Esophagus mucosa (tissue), 1 donor: ENCODE results near the gene FBXO8. TPM values are rescaled to one million over a fixed set of nuclear protein-coding genes. Genes with fewer than 3 reads are reported as not detected.
"Not testable (repeated sequence)": the region's sequence is repeated elsewhere in the genome, so short reads cannot be mapped to it uniquely, and the experiment has no call there.

ENCODE experiments used
- ATAC-seq: fragments of 200-7000 bp; cut with Tn5 transposase; one replicate; pipeline ENCODE4 v1.9.1; 2020
- total RNA-seq: library from RNA; stranded (reverse); gene quantifications from one replicate; pipeline ENCODE4 v1.2.4, GENCODE V29; 2023
- donor health status: DM: yes; HTN: yes; CAD: no.

Gene FBXO8
- total RNA-seq, 1 donor from 2014 or later: 21.9 TPM

DNA sequence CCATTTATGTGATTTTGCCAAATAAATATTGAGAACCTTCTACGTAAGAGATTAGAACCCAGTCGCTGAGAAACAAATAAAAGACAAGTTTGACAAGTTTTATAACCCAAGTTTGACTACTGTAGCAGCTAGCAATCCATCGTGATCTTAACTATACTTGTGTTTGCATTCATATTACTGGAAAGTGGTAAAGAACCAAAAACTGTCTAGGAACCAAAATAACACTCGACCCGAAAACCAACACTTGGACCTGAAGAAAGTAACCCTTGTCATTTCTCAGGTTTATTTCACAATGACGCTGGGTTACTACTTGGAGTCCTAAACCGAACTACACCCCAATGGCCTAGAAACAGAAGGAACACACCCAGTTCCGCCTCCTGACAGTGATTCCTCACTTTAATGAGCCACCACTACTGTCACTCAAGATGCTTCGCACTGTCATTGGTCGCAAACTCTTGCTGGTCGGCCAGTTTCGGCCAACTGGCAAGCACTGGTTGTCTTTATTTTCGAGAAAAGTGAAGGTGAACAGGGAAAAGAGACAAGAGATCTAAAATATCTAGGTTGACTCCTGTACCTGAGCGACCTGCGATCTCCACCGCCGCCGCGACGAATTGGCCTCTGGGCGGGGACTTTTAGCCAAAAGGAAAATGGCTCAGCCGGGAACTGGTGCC, 496 bp downstream of the FBXO8 start:
- ATAC-seq: peak; percentile 99

DNA sequence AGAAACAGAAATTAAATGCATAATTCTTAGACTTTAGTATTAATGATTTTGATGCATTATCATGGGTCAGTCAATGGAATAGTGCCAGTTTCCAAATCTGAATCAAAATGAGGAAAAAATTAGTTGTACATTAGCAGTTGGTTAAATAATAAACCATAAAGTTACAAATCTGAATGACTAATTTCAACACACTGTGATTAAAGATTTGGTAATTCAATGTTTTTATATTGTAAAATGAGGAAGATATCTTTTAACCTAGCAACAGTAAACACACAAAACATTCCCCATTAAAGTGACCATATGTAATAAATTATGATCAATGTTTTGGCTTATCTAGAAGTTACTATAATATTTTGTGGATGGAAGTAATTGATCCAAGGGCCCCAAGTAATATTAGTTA, 1.6 kb downstream of the FBXO8 start:
- ATAC-seq: no peak

DNA sequence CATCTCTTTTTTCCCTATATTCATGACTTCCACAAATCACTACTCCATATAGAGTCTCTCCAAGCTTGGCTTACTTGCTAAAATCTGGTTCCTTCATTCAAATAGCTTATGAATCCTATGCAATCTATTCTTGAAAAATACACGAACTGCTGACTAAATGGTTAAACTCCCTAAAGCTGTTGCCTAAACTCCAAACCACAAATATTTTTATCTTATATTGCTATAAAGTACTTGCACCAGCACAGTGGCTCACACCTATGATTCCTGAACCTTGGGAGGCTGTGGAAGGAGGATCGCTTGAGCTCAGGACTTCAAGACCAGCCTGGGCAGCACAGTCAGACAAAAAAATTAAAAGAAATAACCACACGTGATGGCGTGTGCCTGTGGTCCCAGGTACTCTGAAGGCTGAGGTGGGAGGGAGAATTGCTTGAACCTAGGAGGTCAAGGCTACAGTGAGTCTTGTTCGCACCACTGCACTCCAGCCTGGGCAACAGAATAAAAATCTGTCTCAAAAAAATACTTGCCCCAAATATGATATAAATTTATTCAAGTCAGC, 2.2 kb downstream of the FBXO8 start:
- no peak for ATAC-seq

DNA sequence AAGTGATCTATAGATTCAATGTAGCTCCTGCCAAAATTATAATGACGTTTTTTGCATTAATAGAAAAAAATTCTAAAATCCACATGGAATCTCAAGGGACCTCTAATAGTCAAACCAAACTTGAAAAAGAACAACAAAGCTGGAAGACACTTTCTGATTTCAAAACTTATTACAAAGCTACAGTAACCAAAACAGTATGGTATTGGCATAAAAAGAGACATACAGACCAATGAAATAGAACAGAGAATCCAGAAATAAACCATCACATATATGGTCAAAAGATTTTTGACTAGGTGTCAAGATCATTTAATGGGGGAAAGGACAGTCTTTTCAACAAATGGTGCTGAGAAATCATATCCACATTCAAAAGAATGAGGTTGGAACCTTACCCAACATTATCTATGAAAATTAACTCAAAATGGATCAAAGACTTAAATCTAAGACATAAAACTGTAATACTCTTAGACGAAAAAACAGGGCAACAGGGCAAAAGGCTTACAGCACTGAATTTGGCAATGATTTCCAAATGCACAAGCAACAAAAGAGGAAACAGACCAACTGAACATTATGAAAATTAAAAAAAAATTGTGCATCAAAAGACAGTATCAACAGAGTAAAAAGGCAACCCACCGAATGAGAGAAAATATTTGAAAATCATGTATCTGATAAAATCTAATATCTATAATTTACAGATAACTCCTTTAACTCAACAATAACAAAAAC, 3.9 kb downstream of the FBXO8 start:
- ATAC-seq: no peak

DNA sequence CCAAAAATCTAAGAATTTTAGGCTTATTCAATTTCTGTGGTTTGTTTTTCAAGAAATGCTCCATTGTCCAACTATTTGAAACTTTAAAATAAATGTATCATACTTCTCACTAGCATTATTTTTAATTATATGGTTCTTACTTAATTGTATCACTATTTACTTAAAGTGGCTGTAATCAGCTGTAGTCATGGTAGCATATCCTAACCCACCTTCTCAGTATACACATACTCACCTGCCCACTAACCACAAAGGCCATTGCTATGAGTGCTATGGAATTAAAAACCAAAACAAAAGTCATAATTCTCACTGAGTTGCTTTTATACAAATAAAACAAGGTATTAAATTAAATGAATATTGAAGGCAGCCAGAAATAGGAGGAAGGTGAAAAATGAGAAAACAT, 5.0 kb downstream of the FBXO8 start:
- no peak for ATAC-seq

DNA sequence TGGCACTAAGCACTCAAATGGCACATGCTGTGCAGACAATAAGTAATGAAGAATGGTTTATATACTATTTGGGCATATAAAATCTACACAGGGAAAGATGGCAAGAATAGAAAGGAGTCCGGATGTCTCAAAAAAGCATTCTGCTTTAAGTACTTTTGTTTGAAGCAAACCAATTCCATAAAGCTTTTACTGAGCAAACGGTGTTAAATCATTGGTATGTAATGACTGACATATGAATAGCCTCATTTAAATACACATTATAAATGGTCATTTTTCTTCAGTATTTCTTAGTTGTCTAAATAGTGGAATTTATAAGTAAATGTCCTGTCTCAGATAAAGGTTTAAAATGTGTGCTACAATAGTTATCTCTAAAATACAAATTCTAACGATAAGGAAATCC, 6.0 kb downstream of the FBXO8 start:
- no peak for ATAC-seq

DNA sequence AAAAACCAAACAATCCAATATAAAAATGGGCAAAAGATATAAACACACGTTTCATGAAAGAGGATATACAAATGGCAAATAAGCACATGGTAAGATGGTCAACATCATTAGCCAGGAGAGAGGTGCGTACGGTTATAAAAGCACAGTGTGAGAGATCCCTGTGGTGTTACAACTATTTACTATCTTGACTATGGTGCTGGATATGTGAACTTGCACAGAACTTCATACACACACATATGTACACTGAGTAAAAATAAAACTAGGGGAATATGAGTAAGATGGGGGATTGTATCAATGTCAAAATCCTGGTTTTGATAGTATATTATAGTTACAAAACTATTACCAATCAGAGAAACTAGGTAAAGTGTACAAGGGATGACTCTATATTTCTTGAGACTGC, 8.4 kb downstream of the FBXO8 start:
- no peak for ATAC-seq

DNA sequence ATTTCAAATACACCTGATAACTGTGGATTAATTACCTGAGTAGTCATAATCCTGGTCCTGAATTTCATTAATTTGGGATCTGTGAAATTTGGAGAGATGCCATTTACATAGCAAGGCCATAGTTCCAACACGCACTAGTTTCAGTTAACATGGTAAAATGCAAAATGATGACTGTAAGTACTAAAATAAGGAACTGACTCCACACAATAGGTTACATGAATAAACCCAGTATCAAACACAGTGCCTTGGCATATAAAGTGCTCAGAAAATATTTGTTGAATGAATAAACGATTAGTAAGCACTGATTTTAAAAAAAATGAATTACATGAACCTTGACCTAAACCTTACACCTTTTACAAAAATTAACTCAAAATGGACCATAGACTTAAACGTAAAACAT, 9.0 kb downstream of the FBXO8 start:
- no peak for ATAC-seq

DNA sequence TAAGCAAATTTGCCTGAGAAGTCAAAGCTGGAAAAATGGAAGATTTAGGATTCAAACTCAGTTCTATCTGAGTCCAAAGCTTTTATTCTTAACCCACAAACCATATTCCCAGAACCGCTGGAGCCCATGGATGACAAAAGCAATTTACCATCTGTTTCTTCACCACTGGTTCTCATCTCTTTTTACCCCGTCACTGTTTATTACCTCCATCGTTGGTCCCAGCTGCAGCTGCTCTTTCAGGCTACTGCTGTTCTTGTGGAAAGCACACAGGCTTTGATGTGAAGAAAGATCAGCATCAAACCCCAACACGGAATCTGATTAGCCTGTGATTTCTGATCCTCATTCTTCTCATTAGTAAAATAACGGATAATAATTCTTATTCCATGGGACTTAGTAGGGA, 9.5 kb downstream of the FBXO8 start:
- no peak for ATAC-seq

DNA sequence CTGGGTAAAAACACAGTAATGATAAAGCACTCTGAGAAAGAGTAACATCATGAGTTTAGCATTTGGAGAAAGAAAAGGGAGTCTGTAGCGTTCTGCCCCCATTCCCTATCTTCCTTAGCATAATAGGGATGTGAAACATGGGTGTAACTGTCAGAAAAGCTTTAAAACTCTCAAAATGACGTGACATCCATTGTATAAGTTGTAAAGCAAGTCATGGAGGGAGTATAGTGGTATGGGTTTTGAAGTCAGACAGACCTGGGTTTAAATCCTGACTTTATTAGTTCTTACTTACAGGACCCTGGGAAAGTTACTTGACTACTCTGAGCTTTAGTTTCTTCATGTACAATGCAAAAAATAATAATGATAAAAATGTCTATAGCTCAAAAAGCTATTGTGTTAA, 17.1 kb downstream of the FBXO8 start:
- no peak for ATAC-seq

DNA sequence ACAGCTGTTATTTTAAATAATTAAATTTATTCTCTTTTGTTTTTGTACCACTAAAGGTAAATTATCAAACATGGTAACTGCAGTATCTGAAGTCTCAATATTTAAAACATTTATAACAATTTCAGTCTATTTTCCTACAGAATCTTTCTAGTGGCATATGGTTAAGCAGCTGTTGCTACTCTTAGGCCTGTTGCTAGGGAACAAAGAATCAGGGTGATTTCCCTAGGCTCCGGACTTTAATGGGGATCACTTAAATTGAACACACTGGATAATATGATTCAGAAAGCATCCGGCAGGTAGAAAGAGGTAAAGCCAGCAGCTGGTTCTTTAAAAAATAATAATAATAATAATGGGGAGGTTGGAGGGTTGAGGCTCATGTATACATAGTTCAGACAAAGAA, 17.6 kb downstream of the FBXO8 start:
- ATAC-seq: no peak

DNA sequence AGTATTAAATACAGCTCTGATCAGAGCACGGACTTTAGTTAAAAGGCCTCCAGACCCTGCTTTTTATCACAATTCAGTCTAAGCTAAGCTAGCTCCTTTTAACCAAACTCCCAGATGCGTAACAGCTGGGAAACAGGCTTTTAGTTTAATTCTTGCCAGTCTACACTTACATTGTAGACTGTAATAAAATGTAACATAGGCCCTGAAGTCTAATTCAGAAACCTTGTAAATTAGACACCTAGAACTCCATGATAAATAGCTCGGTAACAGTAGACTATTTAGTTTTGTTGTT, 20.1 kb downstream of the FBXO8 start:
- no peak for ATAC-seq

DNA sequence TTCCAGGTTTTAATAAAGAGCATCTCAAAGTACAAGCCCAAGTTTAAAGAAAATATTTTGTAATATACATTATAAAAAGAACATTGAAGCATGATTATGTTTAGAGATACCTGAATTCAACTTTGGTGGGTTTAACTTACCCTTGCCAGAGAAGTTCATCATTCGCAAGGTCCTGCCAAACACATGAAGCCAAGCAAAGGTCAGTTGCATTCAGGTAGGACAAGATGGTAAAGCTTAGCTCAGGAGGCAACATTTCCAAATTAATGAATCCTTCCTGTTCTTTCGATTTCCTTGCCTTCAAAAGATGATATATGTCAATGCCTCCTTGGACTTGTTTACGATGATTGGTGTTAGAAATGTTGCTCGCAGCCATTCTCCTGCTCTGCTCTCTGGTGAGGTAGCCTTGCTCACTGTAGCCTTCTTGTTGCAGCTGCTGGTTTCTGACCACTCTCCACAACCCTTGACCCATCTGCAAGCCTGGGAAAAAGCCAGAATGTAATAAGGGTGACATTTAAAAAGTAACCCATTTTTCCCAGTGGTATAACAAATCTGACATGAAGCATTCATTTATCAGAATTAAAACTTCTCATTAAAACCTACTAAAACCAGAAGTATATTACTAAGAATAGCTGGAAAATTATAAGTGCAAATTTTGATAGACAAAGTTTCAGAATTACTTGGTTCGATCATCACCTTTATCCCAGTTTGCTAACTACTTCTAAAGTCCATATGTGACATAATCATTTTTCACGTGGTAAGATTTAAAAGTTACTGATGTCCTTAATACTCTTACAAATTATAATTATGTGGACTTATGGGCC, 20.6 kb downstream of the FBXO8 start:
- no peak for ATAC-seq

DNA sequence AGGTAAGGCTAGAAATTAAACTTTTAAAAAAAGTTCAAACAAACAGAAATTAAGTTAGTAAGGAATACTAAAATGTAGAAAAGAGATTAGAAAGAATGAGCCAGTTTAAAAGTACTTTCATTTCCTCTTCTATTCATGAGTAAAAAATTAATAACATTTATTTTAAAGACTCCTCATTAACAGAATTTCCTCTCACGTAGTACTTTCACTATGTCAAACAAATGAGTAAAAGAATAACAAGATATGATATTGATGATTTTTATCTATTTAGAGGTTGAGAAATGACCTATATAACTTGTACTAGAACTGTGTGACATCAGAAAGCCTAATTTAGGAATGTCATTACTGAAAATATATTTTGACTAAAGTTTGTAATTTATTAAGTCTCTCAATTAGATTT, 22.0 kb downstream of the FBXO8 start:
- ATAC-seq: not testable (repeated sequence)

DNA sequence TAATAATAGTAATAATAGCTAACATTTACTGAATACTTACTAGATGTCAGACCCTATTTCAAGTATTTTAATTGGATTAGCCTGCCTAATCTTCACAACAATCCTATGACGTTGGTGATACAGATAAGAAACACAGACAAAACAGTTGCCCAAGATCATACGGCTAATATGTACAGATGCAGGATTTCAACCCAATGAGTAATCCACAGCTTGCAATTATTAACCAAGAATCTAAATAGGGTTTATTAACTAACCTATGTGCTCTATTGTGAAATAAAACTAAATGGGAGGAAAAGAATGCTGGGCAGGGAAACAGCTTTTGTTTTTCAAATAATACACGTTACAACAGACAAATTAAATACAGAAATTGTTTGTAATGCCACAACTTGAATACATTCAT, 23.4 kb downstream of the FBXO8 start:
- ATAC-seq: no peak

DNA sequence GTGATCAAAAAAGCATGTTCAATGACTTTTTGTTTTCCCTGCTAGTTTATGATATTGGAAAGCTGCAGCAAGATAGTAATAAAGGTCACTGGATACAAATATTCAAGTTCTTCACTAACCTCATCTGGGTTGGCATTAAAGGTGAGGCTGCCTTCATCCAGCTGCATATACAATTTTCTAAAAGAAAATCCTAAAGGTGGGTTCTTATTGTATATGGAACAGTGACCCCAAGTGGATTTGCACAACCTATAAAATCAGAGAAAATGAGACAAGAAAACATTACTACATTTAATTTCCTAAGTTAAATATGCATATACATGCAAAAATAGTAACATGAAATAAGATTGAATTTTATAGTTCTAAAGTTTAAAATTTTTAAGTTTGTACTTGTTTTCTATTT, 23.9 kb downstream of the FBXO8 start:
- no peak for ATAC-seq

DNA sequence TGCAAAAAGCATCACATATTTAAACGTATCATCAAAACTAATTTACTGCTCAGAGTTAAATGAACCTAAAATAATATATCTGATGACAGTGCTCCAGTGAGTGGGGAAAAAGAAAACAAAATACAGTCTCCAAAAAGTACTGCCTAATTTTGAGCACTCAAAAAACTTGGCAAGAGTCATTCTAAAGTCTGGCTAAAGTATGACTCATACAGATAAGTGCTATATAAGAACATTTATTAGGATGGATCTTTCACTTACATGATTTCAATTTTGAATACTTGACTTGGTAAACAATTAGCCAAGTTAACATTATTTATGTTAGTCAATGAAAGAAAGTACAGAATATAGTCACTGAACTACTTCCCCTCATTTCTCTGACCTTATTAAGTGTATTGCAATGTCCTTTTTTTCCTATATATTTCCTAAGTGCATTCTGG, 27.2 kb downstream of the FBXO8 start:
- no peak for ATAC-seq

DNA sequence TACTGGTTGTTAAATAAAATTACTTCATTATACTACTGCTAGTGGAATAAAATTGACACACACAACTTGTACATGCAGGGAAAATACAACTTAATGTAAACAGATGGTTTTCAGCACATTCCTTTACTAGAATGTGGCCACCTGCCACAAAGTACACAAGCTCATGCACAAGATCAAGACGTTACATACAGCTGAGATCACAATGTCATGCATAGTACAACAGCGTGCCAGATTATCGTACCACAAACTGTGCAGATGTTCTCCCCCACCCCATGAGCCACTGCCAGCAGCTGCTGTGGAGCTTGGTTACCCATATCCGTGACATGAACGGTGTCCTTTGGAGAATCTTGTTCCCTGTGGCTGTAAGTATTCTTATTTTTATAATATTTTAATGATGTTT, 27.7 kb downstream of the FBXO8 start:
- no peak for ATAC-seq

DNA sequence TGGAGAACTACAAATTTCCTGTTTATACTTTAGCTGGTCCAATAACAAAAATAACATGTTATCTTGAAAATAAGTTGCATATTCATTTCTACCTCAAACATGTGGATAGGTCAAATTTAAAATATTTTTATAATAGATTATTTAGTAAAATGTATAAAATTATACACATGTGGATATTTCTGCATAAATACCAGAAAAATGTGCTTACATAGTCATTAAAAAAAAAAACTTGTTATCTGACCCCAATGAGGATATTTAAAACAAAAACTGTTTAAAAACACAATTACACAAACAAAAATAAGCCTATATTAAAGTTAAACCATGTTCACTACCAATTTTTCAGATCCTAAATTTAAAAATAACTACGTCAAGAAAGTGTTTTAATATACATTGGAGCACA, 28.1 kb downstream of the FBXO8 start:
- no peak for ATAC-seq

DNA sequence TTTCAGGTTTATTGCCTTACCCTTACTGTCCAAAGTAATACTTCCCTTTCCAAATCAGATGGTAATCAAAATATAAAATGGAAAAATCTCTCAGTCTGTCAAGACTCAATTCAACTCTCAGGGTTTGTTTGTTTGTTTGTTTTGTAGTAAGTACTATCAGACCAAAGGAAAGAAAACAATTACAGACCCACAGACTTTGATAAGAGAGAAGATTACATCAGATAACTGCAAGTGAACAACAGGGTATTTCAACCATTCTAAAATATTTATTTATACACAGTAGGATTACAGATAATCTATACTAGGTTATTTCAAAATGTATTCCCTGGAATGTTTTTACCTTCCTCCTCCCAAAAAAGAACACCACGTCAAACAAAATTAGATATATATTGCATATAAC, 28.9 kb downstream of the FBXO8 start:
- ATAC-seq: no peak

DNA sequence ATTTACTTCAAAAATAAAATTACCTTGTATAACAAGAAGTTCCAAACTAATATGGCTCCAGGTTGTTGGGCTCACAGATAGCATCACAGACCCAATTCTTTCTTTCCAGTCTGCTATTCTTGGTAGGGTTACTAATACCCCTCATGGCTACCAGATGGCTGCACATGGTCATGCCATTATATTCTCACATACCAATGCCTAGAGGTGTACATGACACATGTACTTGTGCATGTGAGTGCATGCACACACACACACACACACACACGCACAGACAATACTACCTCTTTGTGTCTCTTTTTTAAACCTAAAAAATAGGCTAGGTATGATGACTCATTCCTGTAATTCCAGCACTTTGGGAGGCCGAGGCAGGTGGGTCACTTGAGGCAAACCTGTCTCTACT, 31.1 kb downstream of the FBXO8 start:
- ATAC-seq: no peak

DNA sequence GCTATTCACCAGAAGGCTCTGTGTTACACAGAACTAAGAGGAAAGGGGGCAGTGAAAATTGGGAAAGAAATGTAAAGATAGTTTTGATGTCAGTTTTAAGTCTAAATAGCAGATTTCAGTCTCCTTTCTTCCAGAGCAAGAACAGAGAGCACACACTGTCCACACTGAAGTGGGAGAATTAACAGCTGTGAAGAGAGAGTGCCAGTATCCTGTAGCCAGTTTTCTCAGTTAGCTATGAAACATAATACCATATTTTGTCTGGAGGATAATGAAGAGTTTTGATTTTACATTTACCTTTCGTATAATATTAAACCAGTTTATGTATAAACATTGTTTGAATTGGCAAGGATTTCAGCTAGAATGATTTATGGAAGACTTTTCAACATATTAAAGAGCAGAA, 35.1 kb downstream of the FBXO8 start:
- no peak for ATAC-seq

DNA sequence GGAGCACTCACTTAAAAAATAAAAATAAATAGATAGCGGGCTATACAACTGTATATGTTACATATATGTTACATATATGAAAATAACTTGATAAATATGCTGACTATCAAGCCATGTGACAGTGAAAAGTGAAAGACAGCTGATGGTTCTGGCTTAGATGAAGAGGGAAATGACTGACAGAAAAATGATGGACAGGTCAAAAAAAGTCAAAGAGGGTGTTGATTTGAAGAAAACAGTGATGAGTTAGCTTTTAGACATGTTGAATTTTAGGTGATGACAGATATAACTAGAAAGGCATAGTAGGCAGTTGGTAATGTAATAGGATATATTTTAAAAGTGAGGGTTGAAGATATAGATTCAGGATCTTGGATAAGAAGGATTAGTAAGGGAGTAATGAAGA, 37.8 kb downstream of the FBXO8 start:
- no peak for ATAC-seq

DNA sequence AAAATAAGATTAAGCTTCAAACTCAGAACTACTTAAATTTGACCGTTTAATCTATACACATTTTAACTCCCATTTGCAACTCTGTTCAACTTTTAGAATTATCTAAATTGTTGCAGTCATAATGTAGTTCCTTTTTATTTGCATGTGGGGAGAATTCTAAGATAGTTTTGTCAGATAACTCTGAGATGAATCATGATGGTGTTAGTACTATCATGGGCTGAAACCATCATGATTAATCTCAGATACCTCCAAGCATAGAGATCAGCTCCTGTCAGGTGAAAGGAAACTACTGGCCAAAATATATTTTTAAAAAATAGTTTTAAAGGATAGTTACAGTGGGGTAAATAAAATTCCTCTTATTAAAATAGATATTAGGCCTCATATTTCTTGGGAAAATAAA, 39.0 kb downstream of the FBXO8 start:
- ATAC-seq: no peak
